ENCODE data around the gene IL1R2. TPM values are rescaled to one million over a fixed set of nuclear protein-coding genes. Genes with fewer than 3 reads are reported as not detected.

The IL1R2 gene
- total and polyA plus RNA-seq, 2 of the 13 experiments (the other 11 are each of a cell fraction or from before 2014, with no cell fraction given) = 3.6 to 7.3 TPM

DNA sequence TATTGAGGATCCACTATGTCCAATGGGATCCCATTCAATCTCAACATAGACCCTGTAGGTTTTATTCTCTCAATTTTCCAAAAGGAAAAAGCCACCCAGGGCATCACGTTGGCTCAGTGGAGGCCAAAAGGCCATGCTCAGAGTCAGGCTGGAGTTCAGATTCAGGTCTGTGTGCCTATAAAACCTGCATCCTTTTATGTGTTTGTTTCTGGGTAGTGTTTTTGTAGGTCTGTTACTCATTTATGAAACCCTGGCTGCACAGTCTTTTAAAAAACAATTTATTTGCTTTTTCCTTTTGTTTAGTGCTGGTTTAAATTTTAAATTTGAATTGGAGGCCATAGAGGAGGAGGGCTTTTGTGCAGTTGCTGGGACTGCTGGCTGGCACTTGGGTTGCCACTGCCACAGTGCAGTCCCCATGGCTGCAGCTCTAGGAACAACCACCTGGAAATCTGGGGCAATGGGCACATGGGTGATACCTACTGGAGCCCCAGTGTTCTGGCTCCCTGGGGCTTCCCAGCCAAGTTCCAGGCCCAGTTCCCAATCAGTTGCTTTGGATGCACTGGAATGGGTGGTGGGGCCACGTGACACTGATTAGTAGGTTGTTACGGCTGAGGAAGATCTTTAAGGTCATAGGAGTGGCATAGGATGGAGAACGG, 31.3 kb downstream of the IL1R2 start (continued):
- TF ChIP-seq ZNF598 (CRISPR knock-in tag; IDR thresholded peaks at IDR 0.05; ENCODE audit: borderline replicate concordance) = peak; percentile 64; the same call in 1 of the 2 replicates
- TF ChIP-seq, protein P1, sequence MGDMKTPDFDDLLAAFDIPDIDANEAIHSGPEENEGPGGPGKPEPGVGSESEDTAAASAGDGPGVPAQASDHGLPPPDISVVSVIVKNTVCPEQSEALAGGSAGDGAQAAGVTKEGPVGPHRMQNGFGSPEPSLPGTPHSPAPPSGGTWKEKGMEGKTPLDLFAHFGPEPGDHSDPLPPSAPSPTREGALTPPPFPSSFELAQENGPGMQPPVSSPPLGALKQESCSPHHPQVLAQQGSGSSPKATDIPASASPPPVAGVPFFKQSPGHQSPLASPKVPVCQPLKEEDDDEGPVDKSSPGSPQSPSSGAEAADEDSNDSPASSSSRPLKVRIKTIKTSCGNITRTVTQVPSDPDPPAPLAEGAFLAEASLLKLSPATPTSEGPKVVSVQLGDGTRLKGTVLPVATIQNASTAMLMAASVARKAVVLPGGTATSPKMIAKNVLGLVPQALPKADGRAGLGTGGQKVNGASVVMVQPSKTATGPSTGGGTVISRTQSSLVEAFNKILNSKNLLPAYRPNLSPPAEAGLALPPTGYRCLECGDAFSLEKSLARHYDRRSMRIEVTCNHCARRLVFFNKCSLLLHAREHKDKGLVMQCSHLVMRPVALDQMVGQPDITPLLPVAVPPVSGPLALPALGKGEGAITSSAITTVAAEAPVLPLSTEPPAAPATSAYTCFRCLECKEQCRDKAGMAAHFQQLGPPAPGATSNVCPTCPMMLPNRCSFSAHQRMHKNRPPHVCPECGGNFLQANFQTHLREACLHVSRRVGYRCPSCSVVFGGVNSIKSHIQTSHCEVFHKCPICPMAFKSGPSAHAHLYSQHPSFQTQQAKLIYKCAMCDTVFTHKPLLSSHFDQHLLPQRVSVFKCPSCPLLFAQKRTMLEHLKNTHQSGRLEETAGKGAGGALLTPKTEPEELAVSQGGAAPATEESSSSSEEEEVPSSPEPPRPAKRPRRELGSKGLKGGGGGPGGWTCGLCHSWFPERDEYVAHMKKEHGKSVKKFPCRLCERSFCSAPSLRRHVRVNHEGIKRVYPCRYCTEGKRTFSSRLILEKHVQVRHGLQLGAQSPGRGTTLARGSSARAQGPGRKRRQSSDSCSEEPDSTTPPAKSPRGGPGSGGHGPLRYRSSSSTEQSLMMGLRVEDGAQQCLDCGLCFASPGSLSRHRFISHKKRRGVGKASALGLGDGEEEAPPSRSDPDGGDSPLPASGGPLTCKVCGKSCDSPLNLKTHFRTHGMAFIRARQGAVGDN (CRISPR knock-in tag; IDR thresholded peaks at IDR 0.05) = peak; percentile 55
- TF ChIP-seq SMAD1 (CRISPR knock-in tag; IDR thresholded peaks at IDR 0.05; ENCODE audit: borderline replicate concordance, low read depth) = no peak
- peak; percentile 18; the same call in 1 of the 2 replicates for TF ChIP-seq ZMYM3 (CRISPR knock-in tag; IDR thresholded peaks at IDR 0.05)
- TF ChIP-seq, protein P2, sequence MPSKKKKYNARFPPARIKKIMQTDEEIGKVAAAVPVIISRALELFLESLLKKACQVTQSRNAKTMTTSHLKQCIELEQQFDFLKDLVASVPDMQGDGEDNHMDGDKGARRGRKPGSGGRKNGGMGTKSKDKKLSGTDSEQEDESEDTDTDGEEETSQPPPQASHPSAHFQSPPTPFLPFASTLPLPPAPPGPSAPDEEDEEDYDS (CRISPR knock-in tag; IDR thresholded peaks at IDR 0.05) = peak; percentile 35; the same call in 1 of the 2 replicates
- no peak for TF ChIP-seq ZNF562 (CRISPR knock-in tag; IDR thresholded peaks at IDR 0.05; ENCODE audit: borderline replicate concordance)

DNA sequence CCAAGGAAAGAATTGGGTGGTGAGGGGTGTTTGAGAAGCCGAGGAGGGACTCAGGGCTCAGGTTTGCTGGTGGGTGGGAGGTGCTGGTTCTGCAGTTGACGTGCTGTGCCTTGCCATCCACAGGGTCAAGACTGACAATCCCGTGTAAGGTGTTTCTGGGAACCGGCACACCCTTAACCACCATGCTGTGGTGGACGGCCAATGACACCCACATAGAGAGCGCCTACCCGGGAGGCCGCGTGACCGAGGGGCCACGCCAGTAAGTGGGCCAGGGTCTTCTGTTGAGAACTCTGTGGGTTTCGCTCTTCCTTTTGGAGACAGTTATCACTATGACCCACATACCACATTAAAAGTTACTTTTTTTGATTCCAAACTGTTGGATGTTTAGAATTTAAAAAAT, 32.6 kb downstream of the IL1R2 start:
- Histone ChIP-seq H3K27ac (ENCODE audit: extremely low read length, insufficient read depth, low read length) (peak overlapping the region; percentile 51), H3K9me3 (ENCODE audit: low read length) (no peaks in the 10 kb centered on the region), H3K4me2 (ENCODE audit: low read depth, low read length) (peak overlapping the region; percentile 31), H3K36me3 (replicated peaks in 1 of 2; ENCODE audit: control insufficient read depth in 1 of 2, insufficient read depth in 2 of 2, low read length in 2 of 2) (no peaks in the 10 kb centered on the region), H3K9ac (ENCODE audit: insufficient read depth, low read depth, low read length) (peak overlapping the region; percentile 7; the same call in 1 of the 2 replicates), H3K79me2 (ENCODE audit: insufficient read depth, low read length) (no peaks in the 10 kb centered on the region), H2AFZ (ENCODE audit: low read length) (no peak overlapping the region), H4K20me1 (ENCODE audit: insufficient read depth, low read length) (no peaks in the 10 kb centered on the region), H3K4me1 (ENCODE audit: insufficient read depth, low read length) (peaks cover 95% of the 10 kb centered on the region), H3K4me3 (replicated peaks in 1 of 3; ENCODE audit: insufficient read depth in 1 of 3, low read depth in 2 of 3, low read length in 3 of 3) (no peak overlapping the region), H3K27me3 (ENCODE audit: control insufficient read depth in 1 of 2, insufficient read depth in 2 of 2, low read length in 2 of 2) (no peaks in the 10 kb centered on the region)
- POLR2A ChIA-PET = interaction anchor here (1.0 to 3.7 kb wide), 6 partner anchors 10 to 142 kb away, joined by 3 to 17 read pairs (median 6); partner anchors contain the start of gene IL1R1
- FAIRE-seq (no peak), DNase-seq (ENCODE audit: low spot score) (no peak), ATAC-seq (no peak)
- BruUV-seq (replicated peaks) = no TSS peak
- CTCF ChIA-PET (ENCODE audit: low intra/inter-chr PET ratio, low total read pairs) = no interaction called here
- in situ Hi-C loops (cut with HindIII; ENCODE audit: extremely low pct_ligation_motif_present, low pct_unique_long_range_greater_than_20kb) (loop anchor here (5.0 to 10.0 kb wide), 3 partner anchors 80 to 213 kb away; no protein-coding TSS in a partner anchor), intact Hi-C loops (cut with micrococcal nuclease; ENCODE audit: unreplicated experiment) (no loop called here)
- over 99% methylated on average over 12 of the region's 12 CpGs for WGBS (ENCODE audit: low lambda C conversion rate)
- TF ChIP-seq, protein P3, sequence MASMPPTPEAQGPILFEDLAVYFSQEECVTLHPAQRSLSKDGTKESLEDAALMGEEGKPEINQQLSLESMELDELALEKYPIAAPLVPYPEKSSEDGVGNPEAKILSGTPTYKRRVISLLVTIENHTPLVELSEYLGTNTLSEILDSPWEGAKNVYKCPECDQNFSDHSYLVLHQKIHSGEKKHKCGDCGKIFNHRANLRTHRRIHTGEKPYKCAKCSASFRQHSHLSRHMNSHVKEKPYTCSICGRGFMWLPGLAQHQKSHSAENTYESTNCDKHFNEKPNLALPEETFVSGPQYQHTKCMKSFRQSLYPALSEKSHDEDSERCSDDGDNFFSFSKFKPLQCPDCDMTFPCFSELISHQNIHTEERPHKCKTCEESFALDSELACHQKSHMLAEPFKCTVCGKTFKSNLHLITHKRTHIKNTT (CRISPR knock-in tag; IDR thresholded peaks at IDR 0.05) = no peak
- TF ChIP-seq SP140L (CRISPR knock-in tag; IDR thresholded peaks at IDR 0.05; ENCODE audit: borderline replicate concordance) (no peak), CBX2 (IDR thresholded peaks at IDR 0.05; ENCODE audit: low read depth, low read length) (no peak), CBX2 (CRISPR knock-in tag; IDR thresholded peaks at IDR 0.05; ENCODE audit: low read depth) (no peak), CAMTA2 (CRISPR knock-in tag; IDR thresholded peaks at IDR 0.05; ENCODE audit: borderline replicate concordance) (0 out of 2 replicates have a peak, but pooled peaks have one; percentile 46), FOXO1 (CRISPR knock-in tag; IDR thresholded peaks at IDR 0.05) (no peak), ZNF567 (CRISPR knock-in tag; IDR thresholded peaks at IDR 0.05; ENCODE audit: borderline replicate concordance) (no peak), ZNF543 (CRISPR knock-in tag; IDR thresholded peaks at IDR 0.05) (no peak), RELA (CRISPR knock-in tag; IDR thresholded peaks at IDR 0.05) (no peak)
- TF ChIP-seq, protein P4, sequence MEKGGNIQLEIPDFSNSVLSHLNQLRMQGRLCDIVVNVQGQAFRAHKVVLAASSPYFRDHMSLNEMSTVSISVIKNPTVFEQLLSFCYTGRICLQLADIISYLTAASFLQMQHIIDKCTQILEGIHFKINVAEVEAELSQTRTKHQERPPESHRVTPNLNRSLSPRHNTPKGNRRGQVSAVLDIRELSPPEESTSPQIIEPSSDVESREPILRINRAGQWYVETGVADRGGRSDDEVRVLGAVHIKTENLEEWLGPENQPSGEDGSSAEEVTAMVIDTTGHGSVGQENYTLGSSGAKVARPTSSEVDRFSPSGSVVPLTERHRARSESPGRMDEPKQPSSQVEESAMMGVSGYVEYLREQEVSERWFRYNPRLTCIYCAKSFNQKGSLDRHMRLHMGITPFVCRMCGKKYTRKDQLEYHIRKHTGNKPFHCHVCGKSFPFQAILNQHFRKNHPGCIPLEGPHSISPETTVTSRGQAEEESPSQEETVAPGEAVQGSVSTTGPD (CRISPR knock-in tag; IDR thresholded peaks at IDR 0.05) = no peak
